ENCODE measurements around the gene NPAS3.

Gene NPAS3

DNA sequence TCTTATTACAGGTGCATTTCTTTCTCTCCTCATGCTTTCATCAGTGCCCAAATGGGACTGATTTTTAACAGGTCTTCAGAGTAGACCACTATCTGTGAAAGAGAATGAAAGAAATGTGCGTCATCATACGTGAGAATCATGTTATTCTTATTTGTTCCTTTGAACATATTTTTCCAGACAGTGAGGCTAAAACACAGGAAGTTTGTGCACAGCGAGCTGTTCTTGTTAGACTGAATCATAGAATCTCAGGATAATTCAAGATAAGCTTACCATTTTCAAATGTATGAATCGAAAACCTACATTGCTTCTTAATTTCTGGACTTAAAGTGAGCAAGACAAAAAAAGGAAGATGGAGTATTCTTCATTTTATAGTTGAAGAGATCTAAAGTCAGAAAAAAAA lies 629.1 kb downstream of the NPAS3 start:
- no peaks in the 10 kb centered on the region for H3K36me3 ChIP-seq (ENCODE audit: control insufficient read depth, insufficient read depth, low read length)
- H3K4me3 ChIP-seq (ENCODE audit: low read depth, low read length), result no peak overlapping the region
- no peaks in the 10 kb centered on the region for H3K27me3 ChIP-seq (ENCODE audit: control insufficient read depth, insufficient read depth, low read length)
- peaks cover 28% of the 10 kb centered on the region for H3K4me1 ChIP-seq (ENCODE audit: control insufficient read depth, insufficient read depth, low read length)
- no peaks in the 10 kb centered on the region for H3K9me3 ChIP-seq (ENCODE audit: control insufficient read depth, insufficient read depth, low read depth, low read length)
- no peak overlapping the region for H3K9ac ChIP-seq (ENCODE audit: low read length)
- H3K27ac ChIP-seq (ENCODE audit: low read depth, low read length), result no peak overlapping the region

DNA sequence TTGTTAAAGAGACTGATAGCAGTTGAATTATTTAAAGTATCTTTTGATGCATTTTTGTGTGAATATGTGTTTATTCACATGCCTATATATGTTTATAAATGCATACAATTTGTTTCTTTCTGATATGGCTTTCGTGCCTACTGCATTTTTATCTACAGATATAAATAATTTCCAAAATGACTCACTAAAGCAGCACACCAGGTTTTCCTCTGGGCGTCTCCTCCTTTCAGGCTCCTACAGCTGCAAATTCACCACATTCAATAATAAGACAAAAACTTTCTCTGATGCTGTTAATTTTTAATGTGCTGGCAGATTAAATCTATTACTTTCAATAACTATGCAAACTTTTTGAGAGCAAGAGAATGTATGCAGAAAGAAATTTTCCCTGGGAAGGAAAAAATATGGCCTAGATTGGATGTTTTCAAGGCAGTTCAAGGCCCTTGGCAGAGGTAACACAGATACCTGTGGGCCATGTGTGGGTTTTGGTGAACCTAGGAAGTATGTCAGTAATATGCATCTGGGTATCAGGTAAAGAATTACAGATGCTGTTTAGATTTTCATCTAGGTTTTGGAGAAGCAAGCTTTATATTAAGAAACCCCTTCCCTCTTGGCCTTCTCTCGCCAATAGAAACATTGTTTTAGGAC lies 630.4 kb downstream of the NPAS3 start:
- no peak overlapping the region for H3K9ac ChIP-seq (ENCODE audit: low read length)
- H3K9me3 ChIP-seq (ENCODE audit: control insufficient read depth, insufficient read depth, low read depth, low read length), result no peaks in the 10 kb centered on the region
- H3K36me3 ChIP-seq (ENCODE audit: control insufficient read depth, insufficient read depth, low read length), result no peaks in the 10 kb centered on the region
- H3K4me3 ChIP-seq (ENCODE audit: low read depth, low read length), result no peak overlapping the region
- H3K27ac ChIP-seq (ENCODE audit: low read depth, low read length), result no peak overlapping the region
- H3K27me3 ChIP-seq (ENCODE audit: control insufficient read depth, insufficient read depth, low read length), result no peaks in the 10 kb centered on the region
- H3K4me1 ChIP-seq (ENCODE audit: control insufficient read depth, insufficient read depth, low read length), result peaks cover 28% of the 10 kb centered on the region

DNA sequence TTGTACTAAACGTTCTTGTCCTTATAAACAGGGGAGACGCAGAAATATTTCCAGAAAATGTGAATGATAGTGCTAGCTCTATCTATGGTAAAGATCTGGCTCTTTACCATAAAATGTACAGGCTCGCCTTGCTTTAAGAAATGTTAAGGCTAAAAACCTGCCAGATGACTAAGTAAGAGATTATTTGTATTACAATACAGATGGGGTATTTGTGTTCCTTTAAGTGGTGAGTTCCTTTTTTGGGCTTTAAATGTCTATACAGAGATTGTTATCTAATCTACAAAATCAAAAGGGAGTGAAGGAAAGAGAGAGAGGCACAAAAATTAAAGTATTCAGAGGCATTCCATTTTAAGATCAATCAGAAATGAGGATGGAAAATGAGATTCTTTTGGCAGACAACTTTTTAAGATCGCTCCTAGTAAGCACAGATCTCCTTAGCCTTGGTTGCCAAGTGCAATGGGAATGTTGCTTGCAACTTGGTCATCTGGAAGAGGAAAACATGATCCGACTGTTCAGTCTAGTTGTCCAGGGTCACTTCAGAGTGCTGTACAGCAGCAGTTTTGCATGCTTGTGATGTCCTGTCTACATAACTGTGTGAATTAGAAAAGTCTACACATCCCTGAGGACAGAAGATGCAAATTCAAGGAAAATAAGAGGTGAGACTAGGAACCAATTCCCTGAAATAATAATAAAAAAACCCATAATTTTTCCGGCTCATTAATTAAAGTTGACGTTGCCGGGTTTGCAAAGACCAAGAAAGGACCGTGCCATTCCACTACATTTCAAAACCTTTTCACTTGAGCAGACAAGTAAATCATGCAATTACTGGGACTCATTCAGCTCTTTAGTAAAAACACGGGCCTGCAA lies 631.4 kb downstream of the NPAS3 start:
- Histone ChIP-seq H3K27me3 (ENCODE audit: control insufficient read depth, insufficient read depth, low read length) (no peaks in the 10 kb centered on the region), H3K4me1 (ENCODE audit: control insufficient read depth, insufficient read depth, low read length) (peaks cover 18% of the 10 kb centered on the region), H3K9ac (ENCODE audit: low read length) (no peak overlapping the region), H3K4me3 (ENCODE audit: low read depth, low read length) (no peak overlapping the region), H3K36me3 (ENCODE audit: control insufficient read depth, insufficient read depth, low read length) (no peaks in the 10 kb centered on the region), H3K27ac (ENCODE audit: low read depth, low read length) (no peak overlapping the region), H3K9me3 (ENCODE audit: control insufficient read depth, insufficient read depth, low read depth, low read length) (no peaks in the 10 kb centered on the region)

DNA sequence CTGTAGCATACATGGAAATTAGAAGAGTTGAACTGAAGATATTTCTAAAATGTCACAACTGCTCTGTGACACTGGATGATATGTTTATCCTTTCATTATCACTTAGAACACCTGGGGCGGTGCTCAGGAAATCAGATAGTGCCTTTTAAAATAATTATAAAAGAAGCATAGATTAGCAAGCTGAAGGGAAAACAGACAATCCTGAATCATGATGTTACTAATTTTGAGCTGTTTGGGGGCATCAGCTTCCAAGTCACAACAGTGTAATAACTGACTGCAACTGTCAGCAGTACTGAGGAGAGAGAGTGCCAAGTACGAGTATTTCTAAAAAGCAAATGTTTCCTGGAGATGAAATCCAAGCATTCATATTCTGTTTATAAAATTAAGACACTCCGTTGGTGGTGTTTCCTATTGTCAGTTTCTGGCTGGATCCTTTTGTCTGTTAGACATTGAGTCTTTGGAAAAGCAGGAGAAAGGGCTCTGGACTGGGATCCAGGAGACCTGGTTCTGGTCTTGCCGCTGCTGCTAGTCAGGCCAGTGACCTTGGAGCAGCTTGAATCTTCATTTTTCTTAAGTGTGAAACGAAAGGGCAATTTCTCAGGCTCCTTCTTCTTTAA lies 632.1 kb downstream of the NPAS3 start:
- Histone ChIP-seq H3K36me3 (ENCODE audit: control insufficient read depth, insufficient read depth, low read length) (no peaks in the 10 kb centered on the region), H3K4me3 (ENCODE audit: low read depth, low read length) (no peak overlapping the region), H3K9ac (ENCODE audit: low read length) (no peak overlapping the region), H3K27me3 (ENCODE audit: control insufficient read depth, insufficient read depth, low read length) (no peaks in the 10 kb centered on the region), H3K9me3 (ENCODE audit: control insufficient read depth, insufficient read depth, low read depth, low read length) (no peaks in the 10 kb centered on the region), H3K4me1 (ENCODE audit: control insufficient read depth, insufficient read depth, low read length) (peaks cover 14% of the 10 kb centered on the region), H3K27ac (ENCODE audit: low read depth, low read length) (no peak overlapping the region)

DNA sequence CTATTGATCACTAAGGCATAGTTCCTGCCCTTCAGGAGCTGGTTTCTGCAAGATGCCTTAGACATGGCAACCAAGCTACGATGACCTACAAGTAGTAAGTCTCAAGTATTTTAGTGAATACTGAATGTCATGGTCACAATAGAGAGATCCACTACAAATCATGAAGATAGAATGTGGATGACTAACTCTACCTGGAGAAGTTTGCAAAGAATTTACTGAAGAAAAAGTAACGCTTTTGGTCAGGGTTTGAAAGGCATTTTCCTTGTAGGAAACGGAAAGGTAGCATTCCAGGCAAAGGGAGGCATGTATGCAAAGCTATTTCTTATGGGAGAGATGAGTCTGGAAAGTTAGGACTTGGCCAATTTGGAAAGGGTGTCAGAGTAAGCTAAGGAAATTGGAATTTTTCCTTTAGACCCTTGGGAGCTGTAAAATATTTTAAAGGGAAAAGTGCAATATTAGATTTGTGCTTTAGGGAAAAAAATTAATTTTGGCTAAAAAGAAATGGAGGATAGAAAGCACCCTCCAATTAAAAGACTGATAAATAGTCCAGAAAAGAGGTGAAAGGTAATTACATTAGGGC lies 634.7 kb downstream of the NPAS3 start:
- H3K4me1 ChIP-seq (ENCODE audit: control insufficient read depth, insufficient read depth, low read length), result peaks cover 14% of the 10 kb centered on the region
- H3K27ac ChIP-seq (ENCODE audit: low read depth, low read length), result no peak overlapping the region
- H3K27me3 ChIP-seq (ENCODE audit: control insufficient read depth, insufficient read depth, low read length), result no peaks in the 10 kb centered on the region
- H3K9ac ChIP-seq (ENCODE audit: low read length), result no peak overlapping the region
- H3K9me3 ChIP-seq (ENCODE audit: control insufficient read depth, insufficient read depth, low read depth, low read length), result no peaks in the 10 kb centered on the region
- H3K4me3 ChIP-seq (ENCODE audit: low read depth, low read length), result no peak overlapping the region
- no peaks in the 10 kb centered on the region for H3K36me3 ChIP-seq (ENCODE audit: control insufficient read depth, insufficient read depth, low read length)

DNA sequence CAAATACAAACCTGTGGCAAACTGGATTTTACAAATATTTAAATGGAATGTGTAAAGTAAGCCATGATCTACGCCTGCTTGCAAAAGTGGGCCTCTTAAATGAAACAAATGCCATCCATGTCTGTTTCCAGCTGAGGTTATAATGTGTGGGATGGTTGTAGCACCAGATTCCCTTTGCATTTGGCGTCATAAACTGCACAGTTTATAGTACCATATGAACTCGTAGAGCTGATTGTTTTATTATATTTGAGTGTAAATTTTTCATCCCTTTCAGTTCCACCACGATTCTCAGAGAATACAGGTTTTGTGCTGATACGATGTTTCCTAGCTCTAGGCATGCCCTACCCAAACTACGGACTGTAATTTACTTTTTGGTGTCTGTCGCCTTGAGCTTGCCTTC lies 637.3 kb downstream of the NPAS3 start:
- Histone ChIP-seq H3K4me1 (ENCODE audit: control insufficient read depth, insufficient read depth, low read length) (no peaks in the 10 kb centered on the region), H3K27ac (ENCODE audit: low read depth, low read length) (no peak overlapping the region), H3K9me3 (ENCODE audit: control insufficient read depth, insufficient read depth, low read depth, low read length) (no peaks in the 10 kb centered on the region), H3K36me3 (ENCODE audit: control insufficient read depth, insufficient read depth, low read length) (no peaks in the 10 kb centered on the region), H3K27me3 (ENCODE audit: control insufficient read depth, insufficient read depth, low read length) (no peaks in the 10 kb centered on the region), H3K4me3 (ENCODE audit: low read depth, low read length) (no peak overlapping the region), H3K9ac (ENCODE audit: low read length) (no peak overlapping the region)

DNA sequence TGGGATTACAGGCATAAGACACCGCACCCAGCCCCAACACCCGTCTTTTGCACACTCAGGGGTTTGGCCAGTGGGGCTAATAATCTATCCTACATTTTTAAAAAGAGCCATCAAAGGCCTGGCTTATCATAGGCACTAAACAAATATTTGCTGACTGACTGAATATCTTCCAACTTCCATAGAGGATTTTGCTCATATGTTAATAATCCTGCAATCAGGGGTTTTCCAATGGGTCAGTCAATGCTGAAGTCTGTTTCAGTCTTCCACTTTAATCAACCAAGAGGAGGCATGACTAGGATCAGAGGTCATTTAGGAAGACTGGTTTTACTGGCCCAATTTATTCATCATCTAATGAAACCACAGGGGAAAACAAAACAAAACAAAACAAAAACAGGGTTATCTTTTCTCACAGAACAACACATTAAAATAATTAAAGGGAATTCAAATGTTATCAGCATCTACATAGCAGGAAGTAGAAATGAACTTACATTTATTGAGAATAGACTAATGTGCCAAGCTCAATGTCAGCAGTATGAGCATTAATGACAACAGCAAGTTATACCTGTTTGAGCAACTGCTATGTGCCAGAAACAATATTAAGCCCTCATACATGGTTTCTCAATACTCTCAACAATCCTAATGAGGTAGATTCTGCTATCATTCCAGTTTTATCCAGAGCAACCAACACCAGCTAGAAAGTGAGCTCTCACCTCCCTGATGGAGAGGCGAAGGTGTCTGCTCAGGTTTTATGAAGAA lies 640.0 kb downstream of the NPAS3 start:
- Histone ChIP-seq H3K4me1 (ENCODE audit: control insufficient read depth, insufficient read depth, low read length) (no peaks in the 10 kb centered on the region), H3K36me3 (ENCODE audit: control insufficient read depth, insufficient read depth, low read length) (no peaks in the 10 kb centered on the region), H3K9ac (ENCODE audit: low read length) (no peak overlapping the region), H3K4me3 (ENCODE audit: low read depth, low read length) (no peak overlapping the region), H3K27me3 (ENCODE audit: control insufficient read depth, insufficient read depth, low read length) (no peaks in the 10 kb centered on the region), H3K27ac (ENCODE audit: low read depth, low read length) (no peak overlapping the region), H3K9me3 (ENCODE audit: control insufficient read depth, insufficient read depth, low read depth, low read length) (no peaks in the 10 kb centered on the region)

DNA sequence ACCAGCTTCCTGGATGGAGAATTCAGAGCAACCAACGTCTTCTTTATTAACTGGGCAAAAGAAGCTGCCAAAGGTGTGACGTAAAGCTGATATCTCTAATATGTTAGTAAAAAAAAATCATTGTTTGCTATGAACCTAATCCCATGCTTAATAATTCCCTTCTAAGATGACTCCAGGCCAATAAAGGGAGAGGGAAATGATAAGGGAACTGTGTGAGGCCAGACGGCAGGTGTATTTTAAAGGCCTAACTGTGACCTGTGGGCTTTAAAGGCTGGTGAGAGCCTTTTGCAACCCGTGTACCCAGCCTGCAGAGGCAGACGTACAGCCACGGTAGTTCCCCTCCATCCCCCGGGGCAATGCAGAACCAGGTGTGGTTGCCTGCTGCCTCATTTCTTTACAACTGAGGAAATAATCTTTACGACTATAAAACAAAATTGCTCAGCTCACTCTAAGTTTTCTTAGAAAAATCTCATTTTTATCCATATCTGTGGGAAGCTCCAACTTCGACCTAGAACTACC lies 641.6 kb downstream of the NPAS3 start:
- Histone ChIP-seq H3K27me3 (ENCODE audit: control insufficient read depth, insufficient read depth, low read length) (no peaks in the 10 kb centered on the region), H3K9me3 (ENCODE audit: control insufficient read depth, insufficient read depth, low read depth, low read length) (no peaks in the 10 kb centered on the region), H3K36me3 (ENCODE audit: control insufficient read depth, insufficient read depth, low read length) (no peaks in the 10 kb centered on the region), H3K4me1 (ENCODE audit: control insufficient read depth, insufficient read depth, low read length) (peaks cover 10% of the 10 kb centered on the region), H3K27ac (ENCODE audit: low read depth, low read length) (no peak overlapping the region), H3K9ac (ENCODE audit: low read length) (no peak overlapping the region), H3K4me3 (ENCODE audit: low read depth, low read length) (no peak overlapping the region)

DNA sequence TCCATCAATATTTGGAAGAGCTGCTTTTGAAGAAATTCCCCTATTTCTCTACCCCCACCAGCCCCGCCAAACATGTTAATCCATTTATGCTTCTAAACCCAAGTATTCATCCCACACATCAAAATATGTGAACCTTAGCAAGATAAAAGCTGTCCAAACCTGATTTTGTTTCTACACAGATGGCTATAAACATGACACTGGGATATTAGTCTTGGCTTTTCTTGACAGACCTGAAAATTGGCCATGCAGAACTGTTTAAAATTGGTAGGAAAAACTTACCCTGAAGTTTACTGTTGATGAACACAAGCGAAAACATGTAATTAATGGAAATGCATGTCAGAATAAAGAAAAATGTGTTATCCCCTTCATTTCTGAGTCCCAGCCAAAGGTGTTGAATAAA lies 642.2 kb downstream of the NPAS3 start:
- H3K27ac ChIP-seq (ENCODE audit: low read depth, low read length), result no peak overlapping the region
- H3K27me3 ChIP-seq (ENCODE audit: control insufficient read depth, insufficient read depth, low read length), result no peaks in the 10 kb centered on the region
- no peak overlapping the region for H3K9ac ChIP-seq (ENCODE audit: low read length)
- H3K9me3 ChIP-seq (ENCODE audit: control insufficient read depth, insufficient read depth, low read depth, low read length), result no peaks in the 10 kb centered on the region
- H3K36me3 ChIP-seq (ENCODE audit: control insufficient read depth, insufficient read depth, low read length), result no peaks in the 10 kb centered on the region
- H3K4me1 ChIP-seq (ENCODE audit: control insufficient read depth, insufficient read depth, low read length), result peaks cover 11% of the 10 kb centered on the region
- no peak overlapping the region for H3K4me3 ChIP-seq (ENCODE audit: low read depth, low read length)

DNA sequence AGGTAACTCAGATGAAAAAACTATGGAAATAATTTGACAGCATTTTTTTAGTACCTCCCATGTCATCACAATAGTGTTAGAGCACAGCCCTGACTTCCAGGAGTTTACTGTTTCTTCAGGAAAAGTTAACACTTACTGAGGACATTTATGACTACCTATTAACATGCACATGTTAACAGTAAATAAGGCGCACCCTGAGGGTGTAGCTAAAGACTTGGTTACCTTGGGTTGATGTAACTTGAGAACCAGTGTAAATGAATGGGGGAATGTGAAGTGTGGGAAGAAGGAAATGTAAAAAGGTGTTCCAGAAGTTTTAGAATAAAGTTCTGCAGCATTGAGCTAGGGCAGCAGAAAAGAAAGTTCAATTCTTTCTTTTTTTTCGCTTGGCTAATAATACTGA lies 646.0 kb downstream of the NPAS3 start:
- Histone ChIP-seq H3K27me3 (ENCODE audit: control insufficient read depth, insufficient read depth, low read length) (no peaks in the 10 kb centered on the region), H3K9me3 (ENCODE audit: control insufficient read depth, insufficient read depth, low read depth, low read length) (no peaks in the 10 kb centered on the region), H3K4me1 (ENCODE audit: control insufficient read depth, insufficient read depth, low read length) (peaks cover 13% of the 10 kb centered on the region), H3K9ac (ENCODE audit: low read length) (no peak overlapping the region), H3K36me3 (ENCODE audit: control insufficient read depth, insufficient read depth, low read length) (no peaks in the 10 kb centered on the region), H3K4me3 (ENCODE audit: low read depth, low read length) (no peak overlapping the region), H3K27ac (ENCODE audit: low read depth, low read length) (no peak overlapping the region)

Measured in HUES6 (cell line).